ENCODE results near the gene CHMP2A. TPM values are rescaled to one million over a fixed set of nuclear protein-coding genes. Genes with fewer than 3 reads are reported as not detected.

The CHMP2A gene
- total and polyA plus RNA-seq, 2 of the 13 experiments (the other 11 are each of a cell fraction or from before 2014, with no cell fraction given) = 49.7 to 55.0 TPM

GRCh38 chr19:58543826-58544590 is 10.9 kb downstream of the CHMP2A start, which contains the start of gene TRIM28 (continued):
- TF ChIP-seq ZNF737 (CRISPR knock-in tag; IDR thresholded peaks at IDR 0.05; ENCODE audit: borderline replicate concordance) (no peak), MTF1 (CRISPR knock-in tag; IDR thresholded peaks at IDR 0.05) (no peak), KLF16 (CRISPR knock-in tag; IDR thresholded peaks at IDR 0.05) (peak in 1 of 2 experiments; percentile 32; a peak in 1 of 4 replicates), MIXL1 (CRISPR knock-in tag; IDR thresholded peaks at IDR 0.05) (peak; percentile 31; the same call in 1 of the 2 replicates), ZNF30 (CRISPR knock-in tag; IDR thresholded peaks at IDR 0.05) (no peak), MED13 (CRISPR knock-in tag; IDR thresholded peaks at IDR 0.05) (0 out of 2 replicates have a peak, but pooled peaks have one; percentile 54), HBP1 (CRISPR knock-in tag; IDR thresholded peaks at IDR 0.05; ENCODE audit: low read depth) (peak; percentile 57; the same call in 1 of the 2 replicates), SIN3B (IDR thresholded peaks at IDR 0.05; ENCODE audit: low read length) (no peak), ZBTB44 (CRISPR knock-in tag; IDR thresholded peaks at IDR 0.05) (peak; percentile 79; the same call in 1 of the 2 replicates), BRCA1 (CRISPR knock-in tag; IDR thresholded peaks at IDR 0.05) (peak; percentile 43; the same call in 1 of the 2 replicates), RBFOX2 (IDR thresholded peaks at IDR 0.05; ENCODE audit: low read depth, low read length) (peak; percentile 99), GATA4 (IDR thresholded peaks at IDR 0.05; ENCODE audit: borderline replicate concordance, low read depth) (peak; percentile 69; the same call in 1 of the 2 replicates), PAXIP1 (CRISPR knock-in tag; conservative IDR thresholded peaks at IDR 0.05) (peak; percentile 53), SPEN (CRISPR knock-in tag; IDR thresholded peaks at IDR 0.05; ENCODE audit: low read depth) (peak; percentile 62), ZXDC (CRISPR knock-in tag; IDR thresholded peaks at IDR 0.05) (peak; percentile 41; the same call in 1 of the 2 replicates), MEF2D (CRISPR knock-in tag; IDR thresholded peaks at IDR 0.05) (no peak), ZNF546 (CRISPR knock-in tag; conservative IDR thresholded peaks at IDR 0.05) (0 out of 2 replicates have a peak, but pooled peaks have one; percentile 36), ZNF558 (CRISPR knock-in tag; IDR thresholded peaks at IDR 0.05; ENCODE audit: borderline replicate concordance) (no peak), ZNF12 (CRISPR knock-in tag; IDR thresholded peaks at IDR 0.05) (no peak), ZNF263 (CRISPR knock-in tag; IDR thresholded peaks at IDR 0.05) (peak; percentile 53), ZNF446 (CRISPR knock-in tag; IDR thresholded peaks at IDR 0.05) (peak; percentile 92)
